Activated T-cell treated with anti-CD3 and anti-CD28 coated beads, Interleukin-2, amount 50 U/mL, for 72 hours (primary cell): ENCODE measurements around the gene THOC6. TPM values are rescaled to one million over a fixed set of nuclear protein-coding genes. Genes with fewer than 3 reads are reported as not detected.
"Not testable (repeated sequence)": the region's sequence is repeated elsewhere in the genome, so short reads cannot be mapped to it uniquely, and the experiment has no call there.

ENCODE experiments used
- ATAC-seq, 2 donors: fragments of 150-1000 bp; cut with Tn5 transposase; replicated peaks in 1 of 2; 2 replicates each; pipeline ENCODE4 v1.10.0; 2021; ENCODE audit warnings: moderate library complexity in 2 of 2, mild to moderate bottlenecking in 1 of 2
- DNase-seq, 2 donors: peaks; one replicate each; pipeline ENCODE4 v3.0.0; 2021 to 2022; ENCODE audit warnings: mixed read lengths in 1 of 2
- H3K27ac Mint-ChIP-seq: one replicate; pipeline ENCODE4 v1.8.0; 2022; ENCODE audit warnings: mild to moderate bottlenecking, moderate library complexity, mixed read lengths
- H3K27me3 Mint-ChIP-seq: one replicate; pipeline ENCODE4 v1.8.0; 2022; ENCODE audit warnings: low read depth, mixed read lengths
- H3K36me3 Mint-ChIP-seq, 2 donors: one replicate each; pipeline ENCODE4 v1.8.0; 2022; ENCODE audit warnings: mixed read lengths in 2 of 2, mild to moderate bottlenecking in 1 of 2; ENCODE audit not compliant: insufficient read depth in 2 of 2
- H3K4me1 Mint-ChIP-seq: one replicate; pipeline ENCODE4 v1.8.0; 2022; ENCODE audit warnings: low read depth, mixed read lengths
- H3K4me3 Mint-ChIP-seq, 2 donors: one replicate each; pipeline ENCODE4 v1.8.0; 2022; ENCODE audit warnings: mild to moderate bottlenecking in 2 of 2, mixed read lengths in 2 of 2, moderate library complexity in 2 of 2
- H3K9me3 Mint-ChIP-seq, 2 donors: one replicate each; pipeline ENCODE4 v1.8.0; 2022; ENCODE audit warnings: mixed read lengths in 2 of 2
- total RNA-seq, 2 donors: library from RNA; stranded (reverse); gene quantifications; one replicate each; pipeline ENCODE4 v1.2.3, GENCODE V29; 2022

Gene THOC6
- total RNA-seq, 2 donors from 2014 or later, result 49.1 to 50.9 TPM

- Mint-ChIP-seq H3K27ac (peak overlapping the region; percentile 93), H3K27me3 (no peaks in the 10 kb centered on the region), H3K4me3 (peak overlapping the region; percentile 85 to 91), H3K4me1 (peaks cover 76% of the 10 kb centered on the region), H3K9me3 (no peaks in the 10 kb centered on the region), H3K36me3 (peaks cover 10 to 12% of the 10 kb centered on the region in 2 donors)
- no peak for DNase-seq
- ATAC-seq, result no peak
Measured at GRCh38 chr16:3060339-3061127, 36.7 kb downstream of the THOC6 start.

- no peak for ATAC-seq
- H3K4me1 Mint-ChIP-seq, result peaks cover 62% of the 10 kb centered on the region
- H3K27me3 Mint-ChIP-seq, result no peaks in the 10 kb centered on the region
- H3K36me3 Mint-ChIP-seq, result peaks cover 21 to 26% of the 10 kb centered on the region in 2 donors
- no peak for DNase-seq
- H3K9me3 Mint-ChIP-seq, result no peaks in the 10 kb centered on the region
- H3K4me3 Mint-ChIP-seq, result peak overlapping the region; percentile 98 to 100
- H3K27ac Mint-ChIP-seq, result peak overlapping the region; percentile 98
Measured at GRCh38 chr16:3062553-3062952, 38.7 kb downstream of the THOC6 start.

GRCh38 chr16:3063625-3064386, 40.0 kb downstream of the THOC6 start:
- H3K4me3 Mint-ChIP-seq, result peak overlapping the region; percentile 98 to 100
- H3K9me3 Mint-ChIP-seq, result no peaks in the 10 kb centered on the region
- DNase-seq (no peak), ATAC-seq (peak; percentile 36 to 48)
- H3K27me3 Mint-ChIP-seq, result no peaks in the 10 kb centered on the region
- H3K36me3 Mint-ChIP-seq, result peaks cover 24 to 34% of the 10 kb centered on the region in 2 donors
- peak overlapping the region; percentile 98 for H3K27ac Mint-ChIP-seq
- H3K4me1 Mint-ChIP-seq, result peaks cover 72% of the 10 kb centered on the region

GRCh38 chr16:3065069-3065741, 41.4 kb downstream of the THOC6 start, which contains the start of gene IL32:
IL32 (plus strand) TSS chr16:3065640; CDS start chr16:3065812, 172 bp downstream.
- Mint-ChIP-seq H3K27me3 (no peaks in the 10 kb centered on the region), H3K27ac (peak within 1 kb of the TSS; percentile 98), H3K9me3 (no peaks in the 10 kb centered on the region), H3K4me3 (peak within 1 kb of the TSS; percentile 98 to 100), H3K4me1 (peaks cover 78% of the 10 kb centered on the region), H3K36me3 (peaks cover 31 to 43% of the 10 kb centered on the region in 2 donors)
- peak; percentile 48 to 61 for ATAC-seq
- peak; percentile 70 to 85 for DNase-seq

GRCh38 chr16:3065742-3066439, 42.1 kb downstream of the THOC6 start:
- H3K4me1 Mint-ChIP-seq, result peaks cover 78% of the 10 kb centered on the region
- peak overlapping the region; percentile 98 for H3K27ac Mint-ChIP-seq
- no peaks in the 10 kb centered on the region for H3K9me3 Mint-ChIP-seq
- DNase-seq, result peak in 1 of 2 donors; percentile 49
- peak; percentile 1 to 18 for ATAC-seq
- H3K4me3 Mint-ChIP-seq, result peak overlapping the region; percentile 98 to 100
- no peaks in the 10 kb centered on the region for H3K27me3 Mint-ChIP-seq
- peaks cover 32 to 44% of the 10 kb centered on the region in 2 donors for H3K36me3 Mint-ChIP-seq

- ATAC-seq, result no peak
- DNase-seq, result no peak
- H3K36me3 Mint-ChIP-seq, result peaks cover 32 to 44% of the 10 kb centered on the region in 2 donors
- H3K4me3 Mint-ChIP-seq, result peak overlapping the region; percentile 98 to 100
- H3K9me3 Mint-ChIP-seq, result no peaks in the 10 kb centered on the region
- no peaks in the 10 kb centered on the region for H3K27me3 Mint-ChIP-seq
- peak overlapping the region; percentile 98 for H3K27ac Mint-ChIP-seq
- H3K4me1 Mint-ChIP-seq, result peaks cover 83% of the 10 kb centered on the region
Measured at GRCh38 chr16:3066440-3066748, 42.6 kb downstream of the THOC6 start.

GRCh38 chr16:3068487-3068886, 44.7 kb downstream of the THOC6 start:
- Mint-ChIP-seq H3K4me3 (peak overlapping the region; percentile 98 to 100), H3K4me1 (peaks cover 78% of the 10 kb centered on the region), H3K9me3 (no peaks in the 10 kb centered on the region), H3K36me3 (peaks cover 30 to 41% of the 10 kb centered on the region in 2 donors), H3K27me3 (no peaks in the 10 kb centered on the region), H3K27ac (peak overlapping the region; percentile 95)
- ATAC-seq (no peak), DNase-seq (no peak)

GRCh38 chr16:3069146-3069545, 45.3 kb downstream of the THOC6 start:
- Mint-ChIP-seq H3K4me1 (peaks cover 78% of the 10 kb centered on the region), H3K4me3 (peak overlapping the region; percentile 98 to 100), H3K36me3 (peaks cover 29 to 41% of the 10 kb centered on the region in 2 donors), H3K27ac (peak overlapping the region; percentile 67)
- DNase-seq, H3K9me3 Mint-ChIP-seq, ATAC-seq, H3K27me3 Mint-ChIP-seq: not testable (repeated sequence)

GRCh38 chr16:3070608-3071111, 46.8 kb downstream of the THOC6 start:
- DNase-seq (peak in 1 of 2 donors; percentile 50), ATAC-seq (no peak)
- peaks cover 26 to 35% of the 10 kb centered on the region in 2 donors for H3K36me3 Mint-ChIP-seq

GRCh38 chr16:3071655-3072054, 47.8 kb downstream of the THOC6 start:
- no peaks in the 10 kb centered on the region for H3K9me3 Mint-ChIP-seq

More at GRCh38 chr16:3070608-3071111, 46.8 kb downstream of the THOC6 start:
- no peaks in the 10 kb centered on the region for H3K9me3 Mint-ChIP-seq
- peaks cover 79% of the 10 kb centered on the region for H3K4me1 Mint-ChIP-seq
- peak overlapping the region; percentile 98 to 100 for H3K4me3 Mint-ChIP-seq
- peak overlapping the region; percentile 67 for H3K27ac Mint-ChIP-seq
- H3K27me3 Mint-ChIP-seq, result no peaks in the 10 kb centered on the region

GRCh38 chr16:3072148-3072547, 48.3 kb downstream of the THOC6 start:
- H3K4me3 Mint-ChIP-seq, result peak overlapping the region; percentile 5 to 39
- H3K27ac Mint-ChIP-seq, result peak overlapping the region; percentile 9
- ATAC-seq, H3K9me3 Mint-ChIP-seq, H3K27me3 Mint-ChIP-seq, DNase-seq: not testable (repeated sequence)
- H3K4me1 Mint-ChIP-seq, result peaks cover 93% of the 10 kb centered on the region
- H3K36me3 Mint-ChIP-seq, result peaks cover 20 to 25% of the 10 kb centered on the region in 2 donors

More at GRCh38 chr16:3071655-3072054, 47.8 kb downstream of the THOC6 start:
- peak overlapping the region; percentile 9 for H3K27ac Mint-ChIP-seq
- H3K27me3 Mint-ChIP-seq, result no peaks in the 10 kb centered on the region
- H3K36me3 Mint-ChIP-seq, result peaks cover 22 to 26% of the 10 kb centered on the region in 2 donors
- no peak for ATAC-seq
- peaks cover 88% of the 10 kb centered on the region for H3K4me1 Mint-ChIP-seq
- DNase-seq, result no peak
- peak overlapping the region; percentile 5 to 39 for H3K4me3 Mint-ChIP-seq
